Gastrocnemius medialis (tissue), 4 donors: ENCODE data around the gene MKNK1.

Source experiments
- CTCF ChIP-seq, 5 experiments: fragments of 450-650 bp in 3 of 5; fragments of 200-600 bp in 2 of 5; sonication (generic) in 2 of 5; IDR thresholded peaks in 4 of 5; conservative IDR thresholded peaks in 1 of 5; 1 replicate in 4 of 5; 2 replicates in 1 of 5; pipeline ENCODE4 v1.5.1; 2016 to 2019; ENCODE audit warnings: antibody characterized with exemption in 5 of 5, mild to moderate bottlenecking in 3 of 5, moderate library complexity in 3 of 5
- POLR2A ChIP-seq, 2 donors: fragments of 450-650 bp; IDR thresholded peaks; one replicate each; pipeline ENCODE4 v1.6.1; 2017; ENCODE audit warnings: antibody characterized with exemption in 2 of 2, mild to moderate bottlenecking in 2 of 2, moderate library complexity in 2 of 2

DNA sequence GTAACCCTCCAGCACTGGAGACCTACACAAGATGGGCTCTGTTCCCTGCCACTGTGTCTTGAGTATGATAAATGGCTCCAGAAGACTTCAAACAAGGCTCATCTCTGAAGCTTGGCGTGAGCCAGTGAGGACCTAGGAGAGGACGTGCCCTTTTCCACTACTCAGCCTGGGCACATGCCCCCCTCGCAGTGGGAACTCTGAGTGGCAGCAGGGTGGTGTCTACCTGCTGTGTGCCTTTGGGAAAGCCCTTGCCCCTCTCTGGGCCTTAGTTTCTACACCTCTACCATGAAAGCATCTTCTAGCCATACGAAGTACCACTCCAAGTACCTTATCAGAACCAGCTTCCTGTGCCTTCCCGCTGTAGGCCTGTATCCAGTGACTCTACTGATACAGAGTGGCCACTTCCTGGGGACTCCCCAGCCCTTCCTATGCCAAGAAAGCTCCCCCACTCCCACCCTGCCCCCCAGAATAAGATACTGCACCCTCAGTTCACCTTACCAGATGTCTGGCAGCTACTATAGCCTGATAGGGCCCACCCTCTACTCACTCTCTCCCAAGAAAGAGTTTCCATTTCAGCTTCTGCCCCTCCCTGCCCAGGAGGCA is 15.7 kb upstream of the MKNK1 start:
- TF ChIP-seq CTCF (IDR thresholded peaks at IDR 0.05 in 4 of 5, conservative IDR thresholded peaks at IDR 0.05 in 1 of 5) (no peak), POLR2A (IDR thresholded peaks at IDR 0.05) (no peak)
